GM18517 (cell line): ENCODE measurements around the gene ZC3H7A.

Experiments
- ATAC-seq: cut with Tn5 transposase; IDR thresholded peaks from one replicate; pipeline ENCODE4 v1.9.1; 2021; ENCODE audit warnings: mild to moderate bottlenecking, moderate library complexity; ENCODE audit not compliant: unreplicated experiment

Gene ZC3H7A

DNA sequence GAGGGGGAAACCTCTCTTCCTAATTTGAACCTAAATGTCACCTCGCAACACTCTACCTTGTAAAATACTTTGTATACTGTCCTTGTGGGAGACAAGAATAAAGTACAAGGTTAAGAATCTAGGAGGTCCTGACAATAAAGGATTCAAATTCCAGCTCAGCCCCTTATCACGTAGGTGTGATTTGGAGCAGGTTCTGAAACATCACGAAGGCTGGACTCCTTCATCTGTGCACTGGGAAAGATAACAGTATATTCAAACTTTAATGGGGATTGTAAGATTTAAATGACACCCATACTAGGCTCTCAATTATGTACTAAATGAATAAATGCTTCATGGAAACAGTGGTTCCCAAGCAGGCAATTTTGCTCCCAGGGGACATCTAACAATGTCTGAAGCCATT is 56.5 kb downstream of the ZC3H7A start:
- ATAC-seq = no peak

DNA sequence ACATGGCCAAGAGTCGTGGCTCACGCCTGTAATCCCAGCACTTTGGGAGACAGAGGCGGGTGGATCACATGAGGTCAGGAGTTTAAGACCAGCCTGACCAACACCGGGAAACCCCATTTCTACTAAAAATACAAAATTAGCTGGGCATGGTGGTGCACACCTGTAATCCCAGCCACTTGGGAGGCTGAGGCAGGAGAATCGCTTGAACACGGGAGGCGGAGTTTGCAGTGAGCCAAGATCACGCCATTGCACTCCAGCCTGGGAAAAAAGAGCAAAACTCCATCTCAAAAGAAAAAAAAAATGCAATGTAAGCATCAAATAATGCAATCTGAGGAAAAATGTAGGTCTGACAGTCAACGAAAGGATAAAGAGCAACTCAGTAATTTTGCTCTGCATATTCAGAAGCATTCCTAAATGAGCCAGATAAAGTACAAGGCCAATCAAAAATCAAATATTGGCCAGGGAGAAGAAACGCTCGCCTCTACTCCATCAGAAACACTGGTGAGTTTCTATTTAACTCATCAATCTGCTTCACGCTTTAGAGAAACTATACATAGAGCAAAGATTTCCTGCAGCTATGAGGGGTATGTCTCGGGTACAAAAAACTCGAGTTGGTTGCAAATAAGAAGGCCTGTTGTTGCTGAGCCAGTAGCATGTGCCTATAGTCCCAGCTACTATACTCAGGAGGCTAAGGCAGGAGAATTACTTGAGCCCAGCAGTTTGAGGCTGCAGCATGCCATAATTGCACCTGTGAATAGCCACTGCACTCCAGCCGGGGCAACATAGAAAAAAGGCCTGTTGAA is 58.1 kb downstream of the ZC3H7A start:
- no peak for ATAC-seq

DNA sequence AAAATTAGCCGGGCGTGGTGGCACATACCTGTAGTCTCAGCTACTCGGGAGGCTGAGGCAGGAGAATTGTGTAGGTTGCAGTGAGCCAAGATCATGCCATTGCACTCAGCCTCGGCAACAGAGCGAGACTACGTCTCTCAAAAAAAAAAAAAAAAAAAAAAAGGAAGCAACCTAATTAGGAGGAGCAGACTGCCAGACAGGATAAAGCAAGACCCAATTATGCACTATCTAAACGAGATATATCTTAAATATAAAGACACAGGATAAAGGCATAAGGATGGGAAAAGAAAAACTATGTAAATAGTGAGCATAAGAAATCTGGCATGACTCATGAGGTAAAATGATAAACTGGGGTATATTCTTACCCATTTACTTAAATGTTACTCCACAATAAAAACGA is 59.3 kb downstream of the ZC3H7A start:
- ATAC-seq = no peak

DNA sequence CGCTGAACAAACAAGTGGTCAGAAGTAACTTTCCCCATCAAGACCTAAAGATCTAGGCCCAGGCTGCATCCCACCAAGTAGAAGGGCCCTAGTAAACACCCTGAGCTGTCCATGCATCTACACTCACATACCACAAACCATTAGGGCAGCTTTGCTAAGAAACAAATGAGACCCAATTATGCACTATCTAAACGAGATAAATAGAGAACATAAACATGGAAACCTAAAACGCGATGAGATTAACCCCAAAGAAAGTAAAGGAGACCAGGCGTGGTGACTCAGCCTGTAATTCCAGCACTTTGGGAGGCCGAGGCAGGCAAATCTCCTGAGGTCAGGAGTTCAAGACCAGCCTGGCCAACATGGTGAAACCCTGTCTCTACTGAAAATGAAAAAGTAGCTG is 60.2 kb downstream of the ZC3H7A start:
- ATAC-seq = no peak

DNA sequence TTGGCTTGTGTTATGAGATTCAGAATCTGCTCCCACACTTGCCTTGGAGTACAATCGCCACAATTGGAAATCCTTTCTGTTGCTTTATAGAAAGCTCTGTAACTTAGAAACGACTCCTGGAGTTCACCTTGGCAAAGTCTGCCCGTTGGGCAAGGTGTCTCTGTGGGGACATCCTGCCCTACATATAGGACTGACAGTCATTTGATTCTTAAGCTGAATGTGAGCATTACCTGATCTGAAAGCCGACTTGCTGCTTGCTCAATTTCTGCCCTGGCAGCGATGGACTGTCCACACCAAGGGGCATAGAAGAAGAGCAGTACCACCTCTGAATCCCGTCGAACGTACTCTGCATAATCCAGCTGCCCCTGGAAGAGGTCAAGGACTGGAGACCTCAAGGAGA is 61.3 kb downstream of the ZC3H7A start:
- ATAC-seq = no peak

DNA sequence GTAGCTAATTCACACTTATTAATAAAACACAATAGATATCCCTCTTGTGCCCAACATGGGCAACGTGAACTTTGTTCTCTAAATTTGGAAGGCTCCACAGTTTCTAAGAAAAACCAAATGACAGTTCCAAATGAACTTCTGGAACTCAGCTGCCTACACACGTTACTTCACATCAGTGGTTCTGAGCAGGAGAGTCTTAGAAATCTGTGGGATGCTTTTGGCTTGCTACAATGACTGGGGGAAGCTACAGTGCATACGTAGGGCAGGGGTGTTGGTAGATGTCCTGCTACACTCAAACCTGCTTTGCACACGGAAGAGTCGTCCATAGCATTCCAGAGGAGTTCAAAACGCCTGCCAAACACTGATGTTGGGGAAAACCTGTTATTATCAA is 62.4 kb downstream of the ZC3H7A start:
- ATAC-seq = no peak

DNA sequence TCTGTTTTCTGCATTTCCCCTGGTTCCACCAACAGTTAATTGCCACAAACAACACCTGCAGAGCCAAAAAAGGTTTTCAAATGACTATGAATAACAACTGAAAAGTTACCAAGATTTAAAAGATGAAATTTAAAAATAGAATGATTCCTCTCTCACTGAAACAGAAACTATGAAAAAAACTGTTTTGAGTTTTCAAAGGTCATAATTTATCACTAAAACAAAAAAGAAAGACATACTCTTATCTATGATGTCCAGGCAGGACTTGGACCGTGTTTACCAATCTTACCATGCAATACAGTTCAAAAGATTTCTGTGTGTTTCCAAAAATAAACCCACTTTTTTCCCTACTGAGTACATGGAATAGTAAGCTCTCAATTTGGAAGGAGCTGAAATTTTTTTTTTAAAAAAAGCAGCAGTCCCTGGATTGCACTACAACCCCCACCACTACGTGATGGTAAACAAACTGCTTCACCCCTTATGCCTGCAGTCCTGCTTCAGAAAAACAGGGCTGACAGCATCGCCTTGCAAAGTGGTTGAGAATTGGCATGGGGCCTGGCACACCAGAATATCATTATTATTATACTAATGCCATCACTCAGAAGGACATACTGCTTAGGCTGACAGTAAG is 62.9 kb downstream of the ZC3H7A start:
- no peak for ATAC-seq

DNA sequence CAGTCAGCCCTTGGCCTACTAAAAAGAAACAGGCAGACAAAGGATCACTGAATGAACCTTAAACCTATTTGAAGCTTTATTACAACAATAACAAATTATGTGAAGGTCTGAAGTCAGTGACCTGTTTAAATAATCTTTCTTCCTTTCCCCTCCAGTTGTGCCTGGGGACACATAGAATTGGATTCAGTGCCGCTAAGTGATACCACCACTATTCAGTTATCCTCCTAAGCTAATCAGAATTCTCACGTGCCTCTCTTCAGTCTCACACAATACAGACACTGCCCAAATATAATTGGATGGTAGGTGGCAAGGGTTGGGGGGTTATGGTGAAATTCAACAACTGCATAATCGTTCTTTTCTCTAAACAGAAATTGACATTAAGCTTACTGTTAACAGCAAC is 65.8 kb downstream of the ZC3H7A start:
- no peak for ATAC-seq

DNA sequence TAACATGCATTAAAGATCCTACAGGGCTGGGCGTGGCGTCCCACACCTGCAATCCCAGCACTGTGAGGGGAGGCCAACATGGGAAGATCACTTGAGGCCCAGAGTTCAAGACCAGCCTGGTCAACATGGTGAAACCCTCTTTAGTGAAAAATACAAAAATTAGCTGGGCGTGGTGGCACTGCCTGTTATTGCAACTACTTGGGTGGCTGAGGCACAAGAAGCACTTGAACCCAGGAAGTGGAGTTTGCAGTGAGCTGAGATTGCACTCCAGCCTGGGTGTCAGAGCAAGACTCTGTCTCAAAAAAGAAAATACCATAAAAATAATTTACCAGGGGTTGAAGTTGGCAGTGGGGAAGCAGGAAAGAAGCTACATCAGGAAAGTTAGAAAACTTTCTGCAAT is 67.3 kb downstream of the ZC3H7A start:
- no peak for ATAC-seq

DNA sequence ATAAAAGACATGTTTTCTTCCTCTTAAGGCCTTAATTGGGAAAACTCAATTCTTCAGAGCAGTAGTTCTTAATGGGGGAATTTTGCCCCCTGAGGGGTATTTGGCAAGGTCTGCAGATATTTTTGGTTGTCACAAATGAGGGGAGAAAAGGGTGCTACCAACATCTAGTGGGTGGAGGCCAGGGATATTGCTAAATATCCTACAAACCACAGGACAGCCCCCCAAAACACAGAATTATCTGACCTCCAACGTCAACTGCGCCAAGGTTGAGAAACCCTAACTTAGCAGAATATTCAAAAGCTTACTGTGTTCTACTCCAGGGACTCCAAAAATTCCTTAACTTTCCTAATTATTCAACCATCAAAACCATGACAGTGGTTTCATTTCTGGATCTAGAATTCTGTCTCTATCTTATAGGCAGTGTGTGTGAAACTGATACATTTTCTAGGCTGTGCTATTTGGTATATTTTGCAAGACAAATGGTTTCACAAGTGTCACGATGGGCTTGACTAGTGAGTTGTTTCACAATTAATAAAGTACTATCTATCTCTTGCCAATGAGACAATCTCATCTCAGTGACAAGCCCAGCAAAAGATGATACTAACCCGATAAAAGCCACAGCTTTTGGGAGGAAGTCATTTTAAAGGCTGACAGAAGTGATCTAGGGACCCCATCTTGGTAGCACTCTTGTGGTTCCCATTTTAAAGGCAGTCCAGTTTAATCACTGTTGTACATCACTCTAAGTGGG is 69.1 kb downstream of the ZC3H7A start:
- ATAC-seq = peak; percentile 49

DNA sequence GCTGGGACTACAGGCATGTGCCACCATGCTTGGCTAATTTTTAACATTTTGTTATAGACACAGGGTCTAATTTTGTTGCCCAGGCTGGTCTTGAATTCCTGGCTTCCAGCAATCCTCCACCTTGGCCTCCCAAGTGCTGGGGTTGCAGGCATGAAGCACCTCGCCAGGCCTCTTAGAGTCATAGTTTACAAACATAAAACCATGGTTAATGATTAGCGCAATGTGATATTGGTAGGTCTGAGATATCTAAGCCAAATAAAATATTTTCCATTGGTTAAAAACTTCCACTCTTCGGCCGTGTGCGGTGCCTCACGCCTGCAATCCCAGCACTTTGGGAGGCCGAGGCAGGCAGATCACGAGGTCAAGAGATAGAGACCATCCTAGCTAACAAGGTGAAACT is 71.0 kb downstream of the ZC3H7A start:
- no peak for ATAC-seq

DNA sequence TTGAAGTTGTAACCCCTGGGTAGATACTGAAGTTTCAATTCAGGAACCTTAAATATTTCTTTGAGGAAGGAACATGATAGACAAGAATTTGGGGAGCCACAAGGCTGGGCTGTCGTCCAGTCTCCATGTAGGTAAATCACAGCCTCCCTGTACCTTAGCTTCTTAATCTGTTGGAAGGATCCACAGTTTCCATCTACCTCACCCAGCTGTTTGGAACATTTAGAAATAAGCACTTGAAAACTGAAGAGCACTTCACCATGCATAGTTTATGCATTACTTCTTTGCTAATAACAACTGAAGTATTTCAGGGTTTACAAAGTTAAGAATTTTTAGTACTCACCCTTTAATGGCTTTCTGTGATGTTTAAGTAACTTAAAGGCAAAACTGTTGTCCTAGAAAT is 71.6 kb downstream of the ZC3H7A start:
- no peak for ATAC-seq

DNA sequence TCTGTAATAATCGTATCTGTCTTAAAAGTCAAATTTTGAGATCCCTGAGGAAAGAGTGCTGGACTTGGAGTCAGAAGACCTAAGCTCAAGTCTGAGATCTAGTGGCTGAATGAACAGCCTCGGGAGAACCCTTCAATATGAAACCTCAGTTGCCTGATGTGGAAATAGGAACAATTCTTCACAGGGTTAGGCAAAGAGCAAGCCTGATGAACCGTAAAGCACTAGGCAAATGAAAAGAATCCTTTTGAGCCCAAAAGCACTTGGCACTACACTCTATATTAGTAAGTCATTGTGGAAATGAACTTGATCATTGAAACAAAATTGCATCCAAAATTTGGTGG is 74.6 kb downstream of the ZC3H7A start:
- no peak for ATAC-seq

DNA sequence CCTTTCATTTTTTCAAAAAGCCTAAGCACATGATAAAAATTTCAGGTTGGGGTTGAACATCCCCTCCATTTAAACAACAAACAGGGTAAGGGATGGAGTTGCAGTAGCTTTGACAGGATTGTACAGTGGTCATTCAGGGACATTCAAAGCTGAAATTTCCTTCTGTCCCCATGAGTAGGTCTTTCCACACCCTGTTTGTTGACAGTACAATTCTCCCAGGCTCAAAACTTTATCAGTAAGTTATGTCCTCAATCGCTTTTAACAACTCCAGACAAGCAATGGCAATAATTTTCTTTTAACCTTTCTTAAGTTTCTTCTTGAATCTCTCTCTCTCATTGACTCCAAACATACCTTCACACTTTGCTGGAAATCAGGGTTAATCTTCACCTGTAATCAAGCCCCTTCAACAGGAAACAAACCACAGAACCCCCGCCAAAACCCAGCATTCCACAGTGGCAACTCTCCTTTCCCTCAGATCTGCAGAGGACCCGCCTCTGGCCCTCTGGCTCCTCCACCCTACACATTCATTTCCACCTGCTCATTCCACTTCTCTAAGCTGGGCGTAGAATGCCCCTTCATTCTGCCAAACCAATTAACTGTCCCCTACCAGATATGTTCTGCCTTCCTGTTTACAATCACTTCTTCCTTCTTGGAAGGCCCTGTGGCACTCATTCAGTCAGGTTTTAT is 75.1 kb downstream of the ZC3H7A start:
- ATAC-seq = no peak

DNA sequence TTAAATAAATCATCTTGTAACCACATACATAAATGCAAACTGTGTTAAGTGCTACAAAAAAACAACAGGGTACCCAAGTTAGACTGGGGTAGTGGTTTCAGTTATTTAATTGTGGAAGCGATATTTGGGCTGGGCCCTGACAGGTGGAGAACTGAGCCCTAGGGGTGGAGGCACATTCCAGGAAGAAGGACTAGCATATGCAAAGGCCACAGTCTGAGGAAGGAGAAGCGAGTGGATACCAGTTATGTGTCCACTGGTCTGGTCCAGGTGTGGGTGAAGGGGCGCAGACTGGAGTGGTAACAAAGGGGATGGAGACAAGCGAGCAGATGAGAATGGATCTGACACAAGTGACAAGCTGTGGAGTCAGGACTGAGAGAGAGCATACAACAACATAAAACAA is 77.3 kb downstream of the ZC3H7A start:
- no peak for ATAC-seq

DNA sequence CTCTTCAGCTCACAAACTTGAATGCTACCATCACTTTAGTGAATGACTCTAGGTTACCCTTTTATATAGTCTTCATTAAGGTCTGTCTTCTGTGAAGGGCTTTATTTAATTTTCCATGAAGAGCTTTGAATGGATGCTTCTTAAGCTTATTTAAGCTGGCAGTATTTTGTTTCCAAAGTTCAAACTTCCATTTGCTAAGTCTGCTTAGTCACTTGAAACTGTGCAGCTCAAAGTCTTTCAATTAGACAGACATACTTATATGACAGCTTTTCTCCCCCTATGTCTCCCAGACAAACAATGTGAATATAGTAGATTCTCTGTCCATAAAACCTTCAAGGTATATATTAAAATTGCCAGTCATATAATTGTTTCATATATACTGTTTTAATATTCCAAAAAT is 77.9 kb downstream of the ZC3H7A start:
- no peak for ATAC-seq

DNA sequence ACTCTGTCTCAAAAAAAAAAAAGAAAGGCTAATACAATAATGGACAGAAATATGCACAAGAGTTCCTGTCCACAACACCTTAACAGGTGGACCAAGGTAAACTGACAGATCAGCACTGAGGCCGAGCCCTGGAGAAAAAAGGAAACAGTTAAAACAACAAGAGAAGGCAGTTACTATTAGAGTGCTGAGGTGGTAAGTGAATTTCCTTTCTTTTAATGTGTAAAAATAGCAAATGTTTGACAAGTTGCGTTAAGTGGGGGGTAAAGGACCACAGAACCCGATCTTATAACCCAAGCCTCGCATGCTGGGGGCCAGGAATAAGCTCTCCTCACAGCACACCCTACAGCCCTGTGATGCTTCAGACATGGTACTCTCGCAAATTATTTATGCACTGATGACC is 79.2 kb downstream of the ZC3H7A start:
- no peak for ATAC-seq

DNA sequence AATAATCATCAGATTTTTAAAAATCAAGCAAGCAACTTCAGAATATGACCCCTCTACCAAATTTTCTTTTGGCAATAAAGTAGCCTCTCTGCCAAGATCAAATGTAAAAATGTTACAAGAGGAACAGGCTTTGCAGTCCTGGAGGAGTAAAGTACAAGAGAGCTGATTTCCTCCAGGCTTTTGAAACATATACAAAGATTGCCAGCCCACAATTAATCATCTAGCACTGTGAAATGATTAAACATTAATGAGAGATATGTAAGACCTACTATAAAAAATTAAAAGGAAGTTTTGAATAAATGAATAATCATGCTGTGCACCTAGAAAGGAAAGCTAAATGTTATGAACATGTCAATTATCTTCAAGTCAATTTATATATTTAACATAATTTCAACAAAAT is 80.7 kb downstream of the ZC3H7A start:
- ATAC-seq = no peak

DNA sequence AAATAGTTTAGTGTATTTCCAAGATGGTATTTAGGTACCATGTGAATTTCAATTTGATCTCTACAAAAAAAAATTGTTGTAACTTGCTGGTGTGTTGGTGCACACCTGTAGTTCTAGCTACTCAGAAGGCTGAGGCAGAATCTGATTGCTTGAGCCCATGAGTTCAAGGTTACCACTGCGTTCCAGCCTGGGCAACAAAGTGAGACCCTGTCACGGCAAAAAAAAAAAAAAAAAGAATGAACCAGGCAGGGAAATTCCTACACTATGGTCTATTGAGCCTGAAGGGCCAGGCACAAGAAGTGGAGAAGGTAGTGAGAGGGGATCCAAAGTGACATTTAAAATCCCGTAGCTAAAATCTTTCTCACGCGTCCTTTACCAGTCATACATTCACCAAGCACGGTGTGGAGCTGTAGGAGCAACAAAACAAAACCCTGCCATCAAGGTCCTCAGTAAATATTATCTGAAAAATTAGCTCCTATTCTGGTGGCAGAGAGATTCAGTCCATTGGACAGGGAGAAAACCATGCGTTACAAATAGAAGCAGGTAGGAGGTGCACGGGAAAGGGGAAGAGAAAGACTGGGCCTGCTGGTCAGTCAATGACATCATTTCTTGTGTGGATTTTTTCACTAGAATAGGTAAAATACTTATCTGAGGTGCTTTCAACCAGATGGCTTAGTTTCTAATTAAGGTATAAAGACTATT is 81.7 kb downstream of the ZC3H7A start:
- ATAC-seq = no peak

DNA sequence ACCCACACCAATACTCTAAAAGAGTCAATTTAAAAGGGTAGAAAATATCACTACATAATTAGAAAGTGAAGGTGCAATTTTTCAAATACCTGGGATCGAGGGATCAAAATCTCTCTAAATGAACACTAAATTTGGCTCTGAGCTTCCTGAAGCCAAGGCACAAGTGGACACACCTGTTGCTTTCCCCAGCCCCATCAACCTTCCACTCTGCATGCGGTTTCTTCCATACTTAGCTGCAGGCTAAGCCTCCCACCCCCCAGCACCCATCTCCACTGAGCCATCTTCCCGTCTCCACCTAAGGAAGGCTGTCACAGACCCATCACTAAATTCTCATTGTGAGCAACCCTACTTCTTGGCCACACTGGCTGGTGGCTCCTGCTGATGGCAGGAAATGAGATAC is 84.9 kb downstream of the ZC3H7A start:
- ATAC-seq = no peak

DNA sequence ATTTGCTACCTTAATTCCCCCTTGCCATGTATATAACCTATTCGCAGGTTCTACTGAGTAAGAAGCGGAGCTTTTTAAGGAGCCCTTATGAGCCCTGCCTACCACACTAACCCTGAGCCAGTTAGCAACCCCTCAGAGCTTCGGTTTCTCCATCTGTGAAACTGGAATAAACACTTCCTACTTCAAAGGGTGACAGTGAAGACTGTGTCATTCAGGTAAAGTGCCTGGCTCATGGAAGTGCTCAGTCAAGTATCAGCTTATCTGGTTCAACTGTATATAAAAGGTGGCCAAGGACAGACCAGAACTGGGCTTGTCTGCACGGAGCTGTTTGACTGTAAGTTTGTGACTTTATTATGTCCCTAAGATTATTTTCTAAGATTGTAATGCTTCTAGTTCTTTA is 85.4 kb downstream of the ZC3H7A start:
- no peak for ATAC-seq
